Measurements from ENCODE around the gene VRTN.

Gene VRTN

DNA sequence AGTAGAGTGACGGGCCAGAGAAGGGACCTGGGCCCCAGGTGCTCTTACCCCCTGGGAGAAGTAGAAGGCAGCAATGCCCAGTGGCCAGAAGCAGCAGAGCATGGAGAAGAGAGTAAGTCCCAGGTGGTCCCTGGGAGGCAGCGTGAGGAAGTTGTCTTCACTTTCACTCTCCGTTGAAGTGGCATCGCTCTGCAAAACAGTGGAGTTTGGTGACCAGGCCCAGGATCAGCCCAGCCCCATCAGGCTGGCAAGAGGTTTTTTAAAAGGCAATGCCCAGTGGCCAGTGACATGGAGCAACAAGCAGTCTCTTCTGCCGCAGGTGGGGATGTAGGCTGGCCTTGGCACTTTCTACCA, 59.5 kb downstream of the VRTN start:
- H3K4ac ChIP-seq (ENCODE audit: low read depth in 1 of 2, low read length in 2 of 2), result no peak overlapping the region
- no peak overlapping the region for H3K18ac ChIP-seq (ENCODE audit: low read depth in 1 of 2, low read length in 2 of 2)
- no peak overlapping the region for H3K23ac ChIP-seq (ENCODE audit: low read length in 2 of 2)
- no peak overlapping the region for H4K8ac ChIP-seq (ENCODE audit: low read length)
- no peak overlapping the region for H2BK12ac ChIP-seq (ENCODE audit: low read length in 2 of 2)
- H3K27ac ChIP-seq (ENCODE audit: low read length, poor library complexity, severe bottlenecking), result no peak overlapping the region
- no peak overlapping the region for H2BK15ac ChIP-seq (ENCODE audit: low read depth, poor library complexity, severe bottlenecking)
- no peak overlapping the region for H2AK5ac ChIP-seq (ENCODE audit: low read length, severe bottlenecking)
- no peak overlapping the region for H2BK120ac ChIP-seq (ENCODE audit: low read depth, low read length)
- peaks cover 3% of the 10 kb centered on the region for H3K4me1 ChIP-seq (ENCODE audit: control insufficient read depth, insufficient read depth, low read depth, low read length)
- no peak overlapping the region for H3K9ac ChIP-seq (ENCODE audit: low read length)
- DNase-seq, result no peak
- no peak overlapping the region for H2AFZ ChIP-seq (ENCODE audit: low read depth, low read length)
- no peak overlapping the region for H4K91ac ChIP-seq (ENCODE audit: low read length)
- 93% methylated on average over 5 of the region's 5 CpGs for WGBS
- no peak overlapping the region for H3K4me2 ChIP-seq (ENCODE audit: low read length, poor library complexity, severe bottlenecking)
- no peak overlapping the region for H3K4me3 ChIP-seq (ENCODE audit: insufficient read depth in 1 of 2, low read depth in 1 of 2, low read length in 2 of 2)
- no peaks in the 10 kb centered on the region for H3K79me1 ChIP-seq (replicated peaks; ENCODE audit: low read length, poor library complexity, severe bottlenecking)
- H3K27me3 ChIP-seq (ENCODE audit: control insufficient read depth in 1 of 2, insufficient read depth in 1 of 2, low read length in 2 of 2), result peaks cover 76 to 82% of the 10 kb centered on the region in 2 experiments
- H3K9me3 ChIP-seq (ENCODE audit: control insufficient read depth, low read length), result no peaks in the 10 kb centered on the region
- no peak overlapping the region for H3K14ac ChIP-seq (ENCODE audit: low read length in 2 of 2)
- no peak overlapping the region for H2BK5ac ChIP-seq (ENCODE audit: low read depth, low read length, poor library complexity, severe bottlenecking)
- H3K36me3 ChIP-seq (ENCODE audit: control insufficient read depth in 1 of 2, insufficient read depth in 2 of 2, low read depth in 1 of 2, low read length in 2 of 2), result no peaks in the 10 kb centered on the region

DNA sequence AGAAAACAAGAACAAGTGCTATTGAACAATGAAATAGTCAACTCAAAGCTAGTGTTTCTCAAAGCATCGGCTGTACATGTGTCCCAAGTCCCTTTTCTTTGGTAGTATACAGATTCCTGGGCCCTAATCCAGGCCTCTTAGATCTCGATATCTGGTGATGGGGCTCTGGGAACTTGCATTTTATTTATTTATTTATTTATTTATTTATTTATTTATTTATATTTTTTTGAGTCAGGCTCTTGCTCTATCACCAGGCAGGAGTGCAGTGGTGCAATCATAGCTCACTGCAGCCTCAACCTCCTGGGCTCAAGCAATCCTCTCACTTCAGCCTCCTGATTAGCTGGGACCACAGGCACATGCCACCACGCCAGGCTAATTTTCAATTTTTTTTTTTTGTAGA, 60.6 kb downstream of the VRTN start:
- Histone ChIP-seq H2BK120ac (ENCODE audit: low read depth, low read length) (no peak overlapping the region), H4K8ac (ENCODE audit: low read length) (no peak overlapping the region), H3K36me3 (ENCODE audit: control insufficient read depth in 1 of 2, insufficient read depth in 2 of 2, low read depth in 1 of 2, low read length in 2 of 2) (no peaks in the 10 kb centered on the region), H3K27ac (ENCODE audit: low read length, poor library complexity, severe bottlenecking) (no peak overlapping the region), H3K14ac (ENCODE audit: low read length in 2 of 2) (no peak overlapping the region), H3K4ac (ENCODE audit: low read depth in 1 of 2, low read length in 2 of 2) (no peak overlapping the region), H2BK15ac (ENCODE audit: low read depth, poor library complexity, severe bottlenecking) (no peak overlapping the region), H3K9me3 (ENCODE audit: control insufficient read depth, low read length) (no peaks in the 10 kb centered on the region), H3K4me2 (ENCODE audit: low read length, poor library complexity, severe bottlenecking) (no peak overlapping the region), H3K79me1 (replicated peaks; ENCODE audit: low read length, poor library complexity, severe bottlenecking) (no peaks in the 10 kb centered on the region), H3K4me3 (ENCODE audit: insufficient read depth in 1 of 2, low read depth in 1 of 2, low read length in 2 of 2) (no peak overlapping the region), H3K9ac (ENCODE audit: low read length) (no peak overlapping the region), H2AFZ (ENCODE audit: low read depth, low read length) (no peak overlapping the region), H2BK12ac (ENCODE audit: low read length in 2 of 2) (no peak overlapping the region), H4K91ac (ENCODE audit: low read length) (no peak overlapping the region), H3K27me3 (ENCODE audit: control insufficient read depth in 1 of 2, insufficient read depth in 1 of 2, low read length in 2 of 2) (peaks cover 83 to 87% of the 10 kb centered on the region in 2 experiments), H2AK5ac (ENCODE audit: low read length, severe bottlenecking) (no peak overlapping the region), H2BK5ac (ENCODE audit: low read depth, low read length, poor library complexity, severe bottlenecking) (no peak overlapping the region), H3K4me1 (ENCODE audit: control insufficient read depth, insufficient read depth, low read depth, low read length) (no peaks in the 10 kb centered on the region), H3K18ac (ENCODE audit: low read depth in 1 of 2, low read length in 2 of 2) (no peak overlapping the region), H3K23ac (ENCODE audit: low read length in 2 of 2) (no peak overlapping the region)
- no peak for DNase-seq
- WGBS, result 86% methylated on average over 2 of the region's 3 CpGs

DNA sequence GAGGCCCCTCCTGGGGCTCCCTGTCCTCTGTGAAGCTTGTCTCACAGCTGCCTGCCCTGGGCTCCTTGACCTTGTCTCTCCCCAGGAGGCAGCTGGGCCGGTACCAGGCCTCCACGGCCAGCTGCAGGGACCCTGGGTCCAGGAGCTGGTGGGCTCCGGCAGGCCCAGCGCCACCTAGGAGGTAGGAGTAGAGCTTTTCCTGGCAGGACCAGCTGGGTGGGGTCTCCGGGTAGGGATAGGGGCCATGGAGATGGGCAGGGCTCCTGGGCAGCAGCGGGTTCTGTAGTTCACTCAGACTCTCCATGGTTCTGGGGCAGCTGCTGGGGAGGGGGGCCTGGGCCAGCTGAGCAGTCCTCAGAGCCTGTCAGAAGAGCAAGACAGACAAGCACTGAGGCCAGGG, 61.2 kb downstream of the VRTN start:
- no peak for DNase-seq
- Histone ChIP-seq H3K4me3 (ENCODE audit: insufficient read depth in 1 of 2, low read depth in 1 of 2, low read length in 2 of 2) (no peak overlapping the region), H2BK15ac (ENCODE audit: low read depth, poor library complexity, severe bottlenecking) (no peak overlapping the region), H3K18ac (ENCODE audit: low read depth in 1 of 2, low read length in 2 of 2) (no peak overlapping the region), H4K91ac (ENCODE audit: low read length) (no peak overlapping the region), H3K14ac (ENCODE audit: low read length in 2 of 2) (no peak overlapping the region), H3K23ac (ENCODE audit: low read length in 2 of 2) (peak overlapping the region in 1 of 2 experiments; percentile 14), H2BK12ac (ENCODE audit: low read length in 2 of 2) (no peak overlapping the region), H2AFZ (ENCODE audit: low read depth, low read length) (no peak overlapping the region), H3K4me2 (ENCODE audit: low read length, poor library complexity, severe bottlenecking) (no peak overlapping the region), H2BK120ac (ENCODE audit: low read depth, low read length) (no peak overlapping the region), H3K9ac (ENCODE audit: low read length) (no peak overlapping the region), H3K79me1 (replicated peaks; ENCODE audit: low read length, poor library complexity, severe bottlenecking) (no peaks in the 10 kb centered on the region), H2BK5ac (ENCODE audit: low read depth, low read length, poor library complexity, severe bottlenecking) (no peak overlapping the region), H3K27me3 (ENCODE audit: control insufficient read depth in 1 of 2, insufficient read depth in 1 of 2, low read length in 2 of 2) (peaks cover 82 to 83% of the 10 kb centered on the region in 2 experiments), H3K4me1 (ENCODE audit: control insufficient read depth, insufficient read depth, low read depth, low read length) (peaks cover 2% of the 10 kb centered on the region), H4K8ac (ENCODE audit: low read length) (no peak overlapping the region), H3K36me3 (ENCODE audit: control insufficient read depth in 1 of 2, insufficient read depth in 2 of 2, low read depth in 1 of 2, low read length in 2 of 2) (no peaks in the 10 kb centered on the region), H2AK5ac (ENCODE audit: low read length, severe bottlenecking) (no peak overlapping the region), H3K4ac (ENCODE audit: low read depth in 1 of 2, low read length in 2 of 2) (no peak overlapping the region), H3K27ac (ENCODE audit: low read length, poor library complexity, severe bottlenecking) (no peak overlapping the region), H3K9me3 (ENCODE audit: control insufficient read depth, low read length) (no peaks in the 10 kb centered on the region)
- WGBS, result 79% methylated on average over 6 of the region's 6 CpGs
